DMS79 treated with DMSO at 0.1 percent for 48 hours (cell line): ENCODE results near the gene CCL25.
"Not testable (repeated sequence)": the region's sequence is repeated elsewhere in the genome, so short reads cannot be mapped to it uniquely, and the experiment has no call there.

ENCODE experiments used
- DNase-seq: peaks from one replicate; lab custom pipeline; 2025; lab: John Stamatoyannopoulos, UW

CCL25 gene

DNA sequence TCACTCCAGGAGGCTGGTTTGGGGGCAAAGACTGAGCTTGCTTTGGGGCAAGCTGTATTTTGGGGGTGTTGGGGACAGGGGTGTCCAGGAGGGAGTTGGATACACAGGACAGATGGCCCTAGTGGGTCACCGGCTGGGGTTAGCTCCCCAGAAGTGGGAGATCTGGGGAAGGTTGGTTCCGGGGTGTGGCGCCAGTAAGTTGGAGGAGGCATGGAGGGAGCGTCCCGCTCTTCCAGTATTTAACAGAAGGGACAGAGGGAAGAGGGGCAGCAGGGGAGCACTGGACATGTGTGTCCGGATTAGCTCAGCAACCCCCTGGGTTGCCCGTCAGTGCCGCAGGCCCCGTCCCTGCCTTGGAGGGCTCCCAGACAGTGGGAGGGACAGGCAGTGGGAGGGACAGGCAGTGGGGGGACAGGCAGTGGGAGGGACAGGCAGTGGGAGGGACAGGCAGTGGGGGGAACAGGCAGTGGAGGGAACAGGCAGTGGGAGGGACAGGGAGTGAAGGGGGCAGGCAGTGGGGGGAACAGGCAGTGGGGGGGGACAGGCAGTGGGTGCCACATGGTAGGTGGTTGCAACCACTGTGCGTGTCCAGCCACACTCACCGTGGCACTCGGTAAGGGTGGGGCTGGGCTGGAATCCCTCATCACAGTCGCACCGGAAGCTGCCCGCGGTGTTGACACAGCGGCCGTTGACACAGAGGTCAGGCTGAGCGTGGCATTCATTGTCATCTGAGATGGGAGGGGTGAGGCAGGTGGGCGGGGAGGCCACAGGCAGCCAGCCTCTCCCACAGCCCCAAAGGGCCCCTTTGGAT lies 33.2 kb downstream of the CCL25 start:
- DNase-seq = no peak

DNA sequence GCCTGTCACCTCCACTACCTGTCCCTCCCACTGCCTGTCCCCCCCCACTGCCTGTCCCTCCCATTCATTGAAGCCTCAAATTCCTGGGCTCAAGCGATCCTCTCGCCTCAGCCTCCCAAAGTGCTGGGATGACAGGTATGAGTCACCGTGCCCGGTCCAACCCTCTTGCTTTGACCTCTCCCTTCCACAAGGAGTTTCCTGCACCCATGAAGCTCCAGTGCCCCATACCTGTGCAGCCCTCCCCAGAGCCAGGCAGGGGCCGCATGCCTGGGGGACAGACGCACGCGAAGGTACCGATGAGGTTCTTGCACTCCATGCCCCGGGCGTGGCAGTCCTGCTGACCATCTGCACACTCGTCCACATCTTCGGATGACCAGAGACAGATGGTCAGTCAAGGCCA lies 34.3 kb downstream of the CCL25 start:
- DNase-seq = no peak

DNA sequence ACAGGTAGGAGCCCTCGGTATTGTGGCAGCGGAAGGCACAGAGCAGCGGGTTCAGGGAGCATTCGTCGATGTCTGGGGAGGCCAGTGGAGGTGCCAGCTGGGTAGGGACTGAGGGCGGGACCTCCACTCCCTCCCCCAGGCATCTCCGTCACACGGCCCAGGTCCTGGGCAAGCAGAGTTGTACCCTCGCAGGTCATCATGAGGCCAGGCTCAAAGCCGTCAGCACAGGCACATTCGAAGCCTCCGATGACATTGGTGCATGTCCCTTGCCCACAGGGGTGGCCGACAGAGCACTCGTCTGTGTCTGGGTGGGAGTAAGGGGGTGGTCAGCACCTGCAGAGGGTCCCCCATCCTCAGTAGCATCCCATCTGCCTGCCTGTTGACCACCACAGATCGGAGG lies 35.3 kb downstream of the CCL25 start:
- DNase-seq = no peak

DNA sequence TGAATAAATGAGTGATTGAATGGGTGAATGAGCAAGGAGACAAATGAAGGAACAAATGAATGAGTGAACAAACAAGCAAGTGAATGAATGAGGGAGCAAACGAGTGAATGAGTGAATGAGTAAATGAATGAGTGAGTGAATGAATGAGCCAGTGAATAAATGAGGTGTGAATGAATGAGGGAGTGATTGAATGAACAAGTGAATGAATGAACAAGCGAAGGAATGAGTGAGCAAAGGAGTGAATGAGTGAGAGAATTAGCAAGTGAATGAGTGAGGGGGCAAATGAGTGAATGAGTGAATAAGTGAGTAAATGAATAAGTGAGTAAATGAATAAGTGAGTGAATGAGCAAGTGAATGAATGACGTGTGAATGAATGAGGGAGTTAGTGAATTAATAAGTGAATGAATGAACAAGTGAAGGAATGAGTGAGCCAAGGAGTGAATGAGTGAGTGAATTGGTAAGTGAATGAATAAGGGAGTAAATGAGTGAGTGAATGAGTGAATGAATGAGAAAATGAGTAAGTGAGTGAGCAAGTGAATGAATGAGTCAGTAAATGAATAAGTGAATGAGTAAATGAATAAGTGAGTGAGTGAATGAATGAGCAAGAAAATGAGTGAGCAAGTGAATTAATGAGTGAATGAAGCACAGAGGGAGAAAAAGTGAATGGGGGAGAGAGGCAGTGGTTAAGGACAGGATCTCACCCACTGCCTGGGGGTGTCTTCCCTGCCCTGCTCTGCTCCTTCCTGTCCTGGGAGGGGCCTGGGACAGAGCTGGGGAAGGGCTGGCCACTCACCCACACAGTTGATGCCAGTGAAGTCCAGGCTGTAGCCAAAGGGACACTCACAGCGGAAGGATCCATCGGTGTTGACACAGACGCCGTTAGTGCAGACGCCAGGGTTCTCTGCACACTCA lies 36.4 kb downstream of the CCL25 start:
- no peak for DNase-seq

DNA sequence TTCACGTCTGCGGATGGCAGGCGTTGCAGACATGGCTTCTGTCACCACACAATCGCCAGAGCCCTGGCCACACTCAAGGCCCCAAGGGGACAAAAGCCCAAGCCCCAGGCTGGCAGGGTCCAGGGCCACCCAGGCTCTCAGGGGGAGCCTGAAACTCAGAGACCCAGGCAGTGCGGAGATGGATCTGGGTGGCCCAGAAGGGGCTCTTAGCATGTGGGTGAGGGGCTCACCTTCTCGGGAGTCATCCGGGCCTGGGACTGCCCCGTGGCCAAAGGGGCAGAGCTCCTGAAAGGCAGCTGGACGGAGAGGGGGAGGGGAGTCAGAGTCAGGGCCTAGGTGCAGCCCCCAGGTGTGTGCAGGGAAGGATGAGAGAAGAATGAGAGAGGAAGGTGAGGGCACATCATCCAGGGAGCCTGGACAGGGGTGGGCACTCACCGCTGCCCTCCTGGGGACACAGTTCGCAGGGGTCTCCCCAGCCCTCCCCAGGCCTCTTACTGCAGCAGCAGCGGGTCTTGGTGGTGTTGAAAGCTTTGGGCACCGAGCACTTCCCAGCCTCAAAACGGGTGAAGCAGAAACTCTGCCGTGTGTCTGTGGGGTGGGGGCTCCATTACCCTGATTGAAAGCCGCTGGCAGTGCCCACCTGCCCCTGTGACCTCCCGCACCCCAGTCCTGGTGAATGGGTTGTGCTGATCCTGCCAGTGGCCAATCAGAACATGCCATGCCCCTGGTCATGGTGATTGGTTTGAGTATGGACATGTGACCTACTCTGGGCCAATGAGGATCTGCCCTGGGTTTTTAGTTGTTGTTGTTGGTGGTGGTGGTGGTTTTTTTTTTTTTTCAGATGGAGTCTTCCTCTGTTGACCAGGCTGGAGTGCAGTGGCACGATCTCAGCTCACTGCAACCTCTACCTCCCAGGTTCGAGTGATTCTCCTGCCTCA lies 37.4 kb downstream of the CCL25 start:
- DNase-seq = no peak

DNA sequence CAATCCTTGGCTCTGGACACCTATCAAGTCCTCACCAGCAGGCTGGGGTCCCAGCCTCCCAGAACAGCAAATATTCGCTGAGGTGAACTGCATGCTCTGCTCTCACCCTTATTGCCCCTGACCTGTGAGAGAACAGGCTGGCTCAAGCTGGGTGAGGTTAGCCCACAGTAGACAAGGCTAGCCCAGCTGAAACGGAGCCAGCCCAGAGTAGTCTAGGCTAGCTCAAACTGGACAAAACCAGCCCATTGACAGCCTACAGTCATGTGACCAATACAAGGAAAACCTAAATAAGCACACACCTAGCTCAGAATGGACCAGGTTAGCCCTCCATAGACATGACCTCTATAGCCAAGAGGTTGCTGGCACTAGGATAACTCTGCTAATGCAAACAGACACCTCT lies 38.4 kb downstream of the CCL25 start:
- no peak for DNase-seq

DNA sequence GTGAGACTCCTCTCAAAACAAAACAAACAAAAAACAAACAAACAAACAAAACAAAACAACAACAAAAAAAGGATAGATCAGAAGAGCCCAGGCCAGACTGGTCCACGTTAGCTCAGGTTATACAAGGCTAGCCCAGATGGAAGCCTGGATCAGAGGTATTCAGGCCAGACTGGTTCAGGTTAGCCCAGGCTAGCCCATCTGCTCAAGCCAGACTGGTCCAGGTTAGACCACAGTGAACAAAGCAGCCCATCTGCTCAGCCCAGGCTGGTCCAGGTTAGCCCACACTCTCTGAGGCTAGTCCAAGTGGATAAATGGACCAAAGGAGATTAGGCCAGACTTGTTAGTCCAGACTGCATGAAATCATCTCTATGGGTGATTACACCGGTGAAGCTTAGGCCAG lies 41.2 kb downstream of the CCL25 start:
- no peak for DNase-seq

DNA sequence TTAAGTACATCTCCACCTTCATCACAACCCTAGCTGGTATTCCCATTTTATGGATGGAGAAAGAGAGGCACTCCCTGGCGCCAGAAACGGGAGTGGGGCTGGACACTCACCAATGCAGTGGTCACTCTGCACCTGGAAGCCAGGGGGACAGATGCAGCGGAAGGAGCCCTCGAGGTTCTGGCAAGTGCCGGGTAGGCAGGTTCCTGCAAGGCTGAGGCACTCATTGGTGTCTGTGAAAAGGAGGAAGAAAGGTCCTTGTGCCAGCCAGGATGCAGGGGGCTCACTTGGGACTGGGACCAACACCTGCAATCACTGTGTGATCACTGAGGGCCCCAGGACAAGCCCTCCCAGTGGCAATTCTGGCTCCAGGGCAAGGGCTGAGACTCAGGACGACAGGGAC lies 41.8 kb downstream of the CCL25 start:
- DNase-seq = no peak

DNA sequence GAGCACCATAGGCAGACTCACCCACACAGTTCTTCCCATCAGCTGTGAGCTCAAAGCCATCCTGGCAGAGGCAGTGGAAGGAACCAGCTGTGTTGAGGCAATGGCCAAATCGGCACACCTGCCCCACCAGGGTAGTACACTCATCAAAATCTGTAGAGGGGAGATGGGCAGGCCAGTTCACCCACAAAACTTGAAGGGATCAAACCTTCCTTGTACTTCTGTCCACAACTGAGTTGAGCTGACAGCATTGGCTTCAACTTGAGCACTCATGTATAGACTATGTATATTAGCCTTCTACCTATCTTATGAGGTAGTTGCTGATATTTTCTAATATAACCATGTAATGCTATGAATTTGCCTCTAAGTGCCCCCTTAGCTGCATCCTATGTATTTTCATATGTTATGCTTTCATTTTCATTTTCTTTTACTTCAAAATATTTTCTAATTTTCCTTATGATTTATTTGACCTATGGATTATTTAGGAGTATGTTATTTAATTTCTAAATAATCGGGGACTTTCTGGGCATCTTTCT lies 42.9 kb downstream of the CCL25 start:
- no peak for DNase-seq

DNA sequence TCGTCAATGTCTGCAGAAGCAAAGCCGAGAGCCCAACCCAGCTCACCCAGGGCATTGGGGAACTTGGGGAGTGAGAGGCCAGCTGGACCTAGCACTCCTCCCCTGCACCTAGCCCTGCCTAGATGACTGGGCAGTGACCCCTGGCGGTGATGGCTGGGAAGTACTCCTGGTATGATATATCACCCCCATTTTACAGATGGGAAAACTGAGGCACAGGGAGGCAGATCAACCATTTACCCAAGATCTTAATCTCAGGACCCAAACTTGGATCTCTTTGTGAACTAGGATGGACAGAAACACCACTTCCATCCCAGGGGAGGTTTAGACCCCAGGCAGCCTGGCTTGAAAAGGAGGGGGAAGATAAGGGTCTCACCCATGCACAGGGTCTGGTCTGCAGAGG lies 43.5 kb downstream of the CCL25 start:
- no peak for DNase-seq

DNA sequence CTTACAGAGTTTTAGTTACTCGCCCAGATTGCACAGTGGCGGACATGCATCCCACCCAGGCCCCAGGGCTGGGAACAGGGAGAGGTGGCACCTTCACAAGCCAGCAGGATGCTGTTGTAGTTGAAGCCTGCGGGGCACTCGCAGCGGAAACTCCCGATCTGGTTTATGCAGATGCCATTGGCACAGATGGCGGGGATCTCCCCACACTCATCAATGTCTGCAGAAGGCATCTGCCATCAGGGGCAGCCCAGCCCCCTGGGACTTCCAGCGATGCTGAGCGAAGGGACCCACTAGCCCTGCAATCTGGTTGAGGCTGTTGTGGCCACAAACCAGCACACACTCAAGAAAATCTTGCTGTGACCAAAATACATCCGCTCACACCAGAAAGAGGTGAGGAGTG lies 44.6 kb downstream of the CCL25 start:
- DNase-seq = no peak

DNA sequence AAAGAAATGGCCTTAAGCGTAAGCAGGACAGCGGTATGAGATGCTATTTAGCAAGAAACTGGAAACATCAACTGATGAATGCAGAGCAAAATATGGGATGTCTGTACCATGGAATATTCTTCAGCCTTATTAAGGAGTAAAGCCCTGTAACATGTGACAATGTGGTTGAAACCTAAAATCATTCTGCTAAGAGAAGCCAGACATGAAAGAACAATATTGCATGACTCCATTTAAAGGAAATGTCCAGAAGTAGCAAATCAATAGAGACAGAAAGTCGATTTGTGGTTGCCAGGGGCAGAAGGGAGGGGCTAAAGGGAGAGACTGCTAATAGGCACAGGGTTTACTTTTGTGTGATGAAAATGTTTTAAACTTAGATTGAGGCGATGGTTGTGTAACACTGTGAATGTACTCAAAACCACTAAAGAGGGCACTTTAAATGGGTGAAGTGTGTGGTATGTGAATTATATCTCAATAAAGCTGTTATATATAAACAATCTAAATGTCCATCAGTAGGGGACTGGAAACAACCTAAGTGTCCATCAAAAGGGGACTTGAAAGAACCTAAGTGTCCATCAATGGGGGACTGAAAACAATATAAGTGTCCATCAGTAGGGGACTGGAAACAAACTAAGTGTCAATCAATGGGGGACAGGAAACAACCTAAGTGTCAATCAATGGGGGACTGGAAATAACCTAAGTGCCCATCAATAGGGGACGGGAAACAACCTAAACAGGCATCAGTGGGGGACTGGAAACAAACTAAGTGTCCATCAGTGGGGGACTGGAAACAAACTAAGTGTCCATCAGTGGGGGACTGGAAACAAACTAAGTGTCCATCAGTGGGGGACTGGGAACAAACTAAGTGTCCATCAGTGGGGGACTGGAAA lies 45.4 kb downstream of the CCL25 start:
- DNase-seq = no peak

DNA sequence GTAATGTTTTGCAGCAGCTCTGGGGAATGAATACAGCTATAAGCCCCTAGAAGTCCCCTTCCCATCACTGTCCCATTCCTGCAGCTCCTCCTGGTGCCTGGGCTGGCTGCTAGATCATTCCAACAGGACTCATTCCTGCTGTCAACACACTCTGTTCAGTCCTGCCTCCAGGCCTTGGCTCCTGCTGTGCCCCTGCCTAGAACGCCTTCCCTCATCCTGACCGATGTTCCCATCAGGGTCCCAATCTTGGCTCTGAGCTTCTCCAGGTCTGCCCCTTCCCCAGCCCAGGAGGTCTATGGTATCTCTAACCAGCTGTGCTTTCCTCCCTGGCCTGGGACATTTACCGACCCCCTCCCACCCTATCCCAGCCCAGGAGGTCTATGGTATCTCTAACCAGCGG lies 48.8 kb downstream of the CCL25 start:
- DNase-seq = no peak

DNA sequence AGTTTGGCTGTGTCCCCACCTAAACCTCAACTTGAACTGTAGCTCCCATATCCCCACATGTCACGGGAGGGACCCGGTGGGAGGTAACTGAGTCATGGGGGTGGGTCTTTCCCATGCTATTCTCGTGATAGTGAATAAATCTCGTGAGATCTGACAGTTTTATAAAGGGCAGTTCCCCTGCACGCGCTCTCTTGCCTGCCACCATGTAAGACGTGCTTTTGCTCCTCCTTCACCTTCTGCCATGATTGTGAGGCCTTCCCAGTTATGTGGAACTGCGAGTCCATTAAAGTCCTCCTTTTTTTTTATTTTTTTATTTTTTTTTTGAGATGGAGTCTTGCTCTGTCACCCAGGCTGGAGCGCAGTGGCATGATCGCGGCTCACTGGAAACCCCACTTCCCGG lies 49.4 kb downstream of the CCL25 start:
- DNase-seq = not testable (repeated sequence)

DNA sequence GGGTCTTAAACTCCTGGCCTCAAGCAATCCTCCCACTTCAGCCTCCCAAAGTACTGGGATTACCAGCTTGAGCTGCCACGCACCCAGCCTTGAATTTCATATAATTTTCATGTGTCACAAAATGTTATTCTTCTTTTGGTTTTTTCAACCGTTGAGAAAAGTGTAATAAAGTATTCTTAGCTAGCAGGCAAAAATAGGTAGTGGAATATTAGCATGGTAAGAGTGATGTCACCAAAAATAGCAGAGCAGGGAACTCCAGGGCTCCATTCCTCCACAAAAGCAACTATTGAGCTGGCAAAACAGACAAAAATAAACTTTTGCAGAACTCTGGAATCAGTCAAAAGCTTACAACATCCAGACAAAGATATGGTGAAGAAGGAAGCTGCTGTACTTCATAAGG lies 52.9 kb downstream of the CCL25 start:
- DNase-seq = no peak

DNA sequence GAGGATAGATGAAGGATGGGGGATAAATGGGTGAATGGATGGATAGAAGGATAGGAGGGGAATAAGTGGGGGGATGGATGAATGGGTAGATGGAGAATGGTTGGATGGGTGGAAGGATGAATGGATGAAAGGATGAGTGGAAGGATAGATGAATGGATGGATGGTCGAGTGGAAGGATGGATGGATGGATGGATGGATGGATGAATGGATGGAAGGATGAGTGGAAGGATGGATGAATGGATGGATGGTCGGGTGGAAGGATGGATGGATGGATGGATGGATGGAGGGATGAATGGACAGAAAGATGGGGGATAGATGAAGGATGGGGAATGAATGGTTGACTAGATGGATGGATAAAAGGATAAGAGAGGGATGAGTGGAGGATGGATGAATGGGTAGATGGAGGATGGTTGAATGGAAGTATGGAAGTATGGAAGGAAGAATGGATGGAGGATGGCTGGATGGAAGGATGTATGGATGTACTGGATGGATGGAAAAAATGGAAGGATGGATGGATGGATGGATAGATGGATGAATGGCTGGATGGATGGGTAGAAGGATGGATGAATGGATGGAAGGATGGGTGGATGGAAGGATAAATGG lies 54.8 kb downstream of the CCL25 start:
- no peak for DNase-seq

DNA sequence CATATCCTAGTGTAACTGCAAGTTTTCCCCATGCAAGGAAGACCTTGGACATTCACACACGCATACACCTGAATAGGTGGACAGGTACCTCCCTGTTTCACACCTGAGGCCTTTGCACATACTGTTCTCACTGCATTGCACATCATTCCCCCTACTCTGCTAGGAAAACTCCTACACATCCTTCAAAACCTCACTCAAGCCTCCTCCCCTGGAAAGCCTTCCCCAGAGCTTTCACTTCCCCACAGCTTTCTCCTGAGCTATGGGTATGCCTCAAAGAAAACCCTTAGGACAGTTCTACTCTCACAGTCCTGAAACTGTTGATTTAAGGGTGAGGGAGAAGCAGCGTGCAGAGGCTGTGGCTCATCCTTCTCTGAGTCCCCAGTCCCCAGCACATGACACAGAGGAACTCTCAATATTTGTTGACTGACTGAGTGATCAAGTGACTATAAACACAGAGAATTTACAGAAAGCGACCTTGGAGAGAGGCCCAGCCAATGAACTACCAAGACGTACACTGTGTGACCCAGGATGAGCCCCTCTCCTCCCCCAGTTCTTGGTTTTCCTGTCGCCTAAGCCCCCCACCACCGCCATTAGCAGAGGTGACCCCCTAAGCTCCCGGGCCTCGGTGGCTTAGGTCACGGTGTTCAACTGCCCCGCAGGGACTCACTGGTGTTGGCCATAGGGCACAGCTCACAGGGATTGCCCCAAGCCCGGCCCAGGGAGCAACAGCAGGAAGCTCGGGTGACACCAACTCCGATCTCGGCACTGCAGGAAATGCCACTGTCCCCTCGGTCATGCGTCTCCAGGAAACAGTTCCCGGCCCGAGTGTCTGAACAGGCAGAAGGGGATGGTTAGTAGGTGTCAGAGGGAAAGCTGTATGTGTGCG lies 56.2 kb downstream of the CCL25 start:
- DNase-seq = no peak

DNA sequence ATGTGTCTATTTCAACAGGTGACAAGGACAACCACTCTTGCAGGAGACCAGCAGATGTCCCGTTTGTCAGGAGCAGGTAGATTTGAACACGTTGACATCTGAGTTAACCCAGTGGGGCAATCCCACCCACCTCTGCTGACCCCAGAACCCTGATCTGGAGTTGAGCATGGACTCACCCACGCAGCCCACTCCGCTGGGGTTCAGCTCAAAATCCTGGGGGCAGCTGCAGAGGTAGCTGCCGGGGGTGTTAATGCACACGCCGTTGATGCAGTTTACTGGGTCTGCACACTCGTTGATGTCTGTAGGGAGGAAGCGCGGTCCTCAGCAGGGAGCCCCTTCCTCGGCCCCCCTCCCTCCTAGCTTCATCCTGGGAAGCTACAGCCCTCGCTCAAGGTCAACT lies 56.9 kb downstream of the CCL25 start:
- DNase-seq = no peak

DNA sequence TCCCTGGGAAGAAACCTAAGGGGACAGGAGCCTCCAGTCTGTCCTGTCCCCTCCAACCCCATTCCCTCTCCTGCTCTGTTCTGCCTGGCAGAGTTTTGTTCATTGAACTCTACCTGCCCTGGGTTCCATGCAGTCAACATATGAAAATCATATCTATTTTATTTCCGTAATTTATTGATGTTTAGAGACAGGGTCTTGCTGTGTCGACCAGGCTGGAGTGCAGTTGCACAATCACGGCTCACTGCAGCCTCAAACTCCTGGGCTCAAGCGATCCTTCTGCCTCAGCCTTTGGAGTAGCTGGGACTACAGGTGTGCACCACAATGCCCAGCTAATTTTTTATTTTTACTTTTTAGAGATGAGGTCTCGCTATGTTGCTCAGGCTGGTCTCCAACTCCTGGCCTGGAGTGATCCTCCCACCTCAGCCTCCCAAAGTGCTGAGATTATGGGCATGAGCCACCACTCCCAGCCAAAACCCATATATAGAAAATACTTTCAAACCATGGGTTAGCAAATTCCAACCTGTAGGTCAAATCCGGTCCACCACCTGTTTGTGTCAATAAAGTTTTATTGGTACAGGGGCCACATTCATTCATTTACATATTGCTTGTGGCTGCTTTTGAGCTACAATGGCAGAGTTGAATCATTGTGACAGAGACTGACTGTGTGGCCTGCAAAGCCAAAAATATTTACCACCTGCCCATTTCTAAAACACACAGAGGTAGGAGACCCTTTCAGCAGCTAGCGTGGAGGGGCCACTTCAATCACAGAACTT lies 57.5 kb downstream of the CCL25 start:
- DNase-seq = no peak
